ENCODE data around the gene FNBP1. TPM values are rescaled to one million over a fixed set of nuclear protein-coding genes. Genes with fewer than 3 reads are reported as not detected.

The FNBP1 gene
- total and polyA plus RNA-seq, 2 of the 13 experiments (the other 11 are each of a cell fraction or from before 2014, with no cell fraction given), result 5.4 to 19.5 TPM

GRCh38 chr9:129934041-129934591 is 108.9 kb downstream of the FNBP1 start (continued):
- TF ChIP-seq ATF2 (CRISPR knock-in tag; IDR thresholded peaks at IDR 0.05), result no peak
- no peak for TF ChIP-seq SP5 (CRISPR knock-in tag; IDR thresholded peaks at IDR 0.05; ENCODE audit: borderline replicate concordance, low read depth)

DNA sequence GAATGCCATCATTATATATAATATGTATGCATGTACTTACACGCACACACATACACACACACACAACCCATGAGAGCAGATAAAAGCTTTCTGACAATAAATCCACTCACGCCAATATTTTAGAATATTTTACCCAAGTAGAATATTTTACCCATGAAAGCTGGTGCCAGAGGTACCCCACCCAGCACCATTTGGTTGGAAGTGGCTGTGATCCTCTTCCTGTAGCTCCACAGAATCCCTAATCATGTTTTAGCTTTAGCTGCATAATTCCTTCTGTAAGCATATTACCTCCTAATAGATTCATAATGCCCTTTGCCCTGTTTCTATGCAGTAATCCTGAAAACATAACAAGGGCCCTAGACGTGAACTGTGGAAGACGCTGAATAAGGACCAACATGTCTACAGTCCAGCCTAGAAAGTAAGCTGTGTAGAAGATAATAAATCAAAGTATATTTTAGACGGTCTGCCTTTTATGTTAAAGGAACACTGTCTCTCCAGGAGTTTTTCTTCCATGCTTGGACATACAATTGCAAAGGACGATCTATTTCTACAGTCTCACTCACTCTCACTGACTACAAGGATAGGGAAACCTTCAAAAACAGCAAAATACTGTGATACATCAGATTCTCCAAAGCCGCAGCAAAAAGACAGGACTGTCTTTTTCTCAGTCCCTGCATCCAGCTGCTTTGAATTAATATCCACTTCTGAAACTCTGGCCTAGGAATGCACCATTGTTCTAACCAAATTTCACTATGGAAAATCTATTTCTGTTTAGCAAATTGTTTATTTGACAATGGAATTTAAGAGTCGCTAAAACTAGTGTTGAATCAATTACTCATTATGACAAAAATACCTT is 109.6 kb downstream of the FNBP1 start:
- FAIRE-seq, result no peak
- no peak overlapping the region for H3K4me2 ChIP-seq (ENCODE audit: low read depth, low read length)
- H3K9ac ChIP-seq (ENCODE audit: insufficient read depth, low read depth, low read length), result no peak overlapping the region
- peaks cover 10% of the 10 kb centered on the region; the same call in 1 of the 2 replicates for H3K4me1 ChIP-seq (ENCODE audit: insufficient read depth, low read length)
- H2AFZ ChIP-seq (ENCODE audit: low read length), result no peak overlapping the region
- BruUV-seq (replicated peaks), result no TSS peak
- H3K4me3 ChIP-seq (replicated peaks in 1 of 3; ENCODE audit: insufficient read depth in 1 of 3, low read depth in 2 of 3, low read length in 3 of 3), result no peak overlapping the region
- no peak for DNase-seq (ENCODE audit: low spot score)
- no peak for ATAC-seq
- intact Hi-C loops (cut with micrococcal nuclease; ENCODE audit: unreplicated experiment) (no loop called here), in situ Hi-C loops (cut with HindIII; ENCODE audit: extremely low pct_ligation_motif_present, low pct_unique_long_range_greater_than_20kb) (no loop called here)
- 95% methylated on average over 8 of the region's 8 CpGs for WGBS (ENCODE audit: low lambda C conversion rate)
- H3K79me2 ChIP-seq (ENCODE audit: insufficient read depth, low read length), result no peaks in the 10 kb centered on the region
- H3K9me3 ChIP-seq (ENCODE audit: low read length), result no peaks in the 10 kb centered on the region
- ChIA-PET CTCF (ENCODE audit: low intra/inter-chr PET ratio, low total read pairs) (no interaction called here), POLR2A (no interaction called here)
- no peaks in the 10 kb centered on the region for H3K36me3 ChIP-seq (replicated peaks in 1 of 2; ENCODE audit: control insufficient read depth in 1 of 2, insufficient read depth in 2 of 2, low read length in 2 of 2)
- H3K27me3 ChIP-seq (ENCODE audit: control insufficient read depth in 1 of 2, insufficient read depth in 2 of 2, low read length in 2 of 2), result no peaks in the 10 kb centered on the region
- H4K20me1 ChIP-seq (ENCODE audit: insufficient read depth, low read length), result no peaks in the 10 kb centered on the region
- H3K27ac ChIP-seq (ENCODE audit: extremely low read length, insufficient read depth, low read length), result no peak overlapping the region
- TF ChIP-seq, protein P1, sequence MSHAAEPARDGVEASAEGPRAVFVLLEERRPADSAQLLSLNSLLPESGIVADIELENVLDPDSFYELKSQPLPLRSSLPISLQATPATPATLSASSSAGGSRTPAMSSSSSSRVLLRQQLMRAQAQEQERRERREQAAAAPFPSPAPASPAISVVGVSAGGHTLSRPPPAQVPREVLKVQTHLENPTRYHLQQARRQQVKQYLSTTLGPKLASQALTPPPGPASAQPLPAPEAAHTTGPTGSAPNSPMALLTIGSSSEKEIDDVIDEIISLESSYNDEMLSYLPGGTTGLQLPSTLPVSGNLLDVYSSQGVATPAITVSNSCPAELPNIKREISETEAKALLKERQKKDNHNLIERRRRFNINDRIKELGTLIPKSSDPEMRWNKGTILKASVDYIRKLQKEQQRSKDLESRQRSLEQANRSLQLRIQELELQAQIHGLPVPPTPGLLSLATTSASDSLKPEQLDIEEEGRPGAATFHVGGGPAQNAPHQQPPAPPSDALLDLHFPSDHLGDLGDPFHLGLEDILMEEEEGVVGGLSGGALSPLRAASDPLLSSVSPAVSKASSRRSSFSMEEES (CRISPR knock-in tag; IDR thresholded peaks at IDR 0.05), result no peak
- TF ChIP-seq ZNF841 (CRISPR knock-in tag; IDR thresholded peaks at IDR 0.05; ENCODE audit: borderline replicate concordance) (no peak), SNRNP70 (IDR thresholded peaks at IDR 0.05; ENCODE audit: low read depth, low read length) (no peak), ZNF484 (CRISPR knock-in tag; IDR thresholded peaks at IDR 0.05; ENCODE audit: borderline replicate concordance, low read depth) (no peak), GRHL1 (CRISPR knock-in tag; conservative IDR thresholded peaks at IDR 0.05) (no peak), ELF3 (CRISPR knock-in tag; IDR thresholded peaks at IDR 0.05) (no peak), SOX13 (IDR thresholded peaks at IDR 0.05) (no peak), SOX13 (CRISPR knock-in tag; conservative IDR thresholded peaks at IDR 0.05 in 1 of 2, IDR thresholded peaks at IDR 0.05 in 1 of 2) (no peak), ZSCAN31 (CRISPR knock-in tag; IDR thresholded peaks at IDR 0.05; ENCODE audit: low read depth) (no peak), ZZZ3 (CRISPR knock-in tag; IDR thresholded peaks at IDR 0.05; ENCODE audit: borderline replicate concordance) (no peak), ZSCAN21 (CRISPR knock-in tag; IDR thresholded peaks at IDR 0.05; ENCODE audit: borderline replicate concordance) (no peak), ZFP62 (CRISPR knock-in tag; IDR thresholded peaks at IDR 0.05) (no peak), MXI1 (IDR thresholded peaks at IDR 0.05; ENCODE audit: borderline replicate concordance, low read depth, low read length) (no peak), JUNB (CRISPR knock-in tag; IDR thresholded peaks at IDR 0.05; ENCODE audit: borderline replicate concordance) (no peak), KLF11 (CRISPR knock-in tag; IDR thresholded peaks at IDR 0.05) (no peak)
